H1 (cell line): Measurements from ENCODE around the gene TEX30. TPM values are rescaled to one million over a fixed set of nuclear protein-coding genes. Genes with fewer than 3 reads are reported as not detected.

Source experiments
- CBX8 ChIP-seq: fragments of 300-800, 300-1000 bp; sonication (generic); IDR thresholded peaks from 2 replicates; pipeline ENCODE4 v1.7.1; 2016; ENCODE audit warnings: low read depth, low read length, borderline replicate concordance
- E2F6 ChIP-seq: IDR thresholded peaks from 2 replicates; pipeline ENCODE4 v1.6.1; 2012; ENCODE audit warnings: inconsistent platforms
- HDAC2 ChIP-seq, 2 experiments: fragments of 300-600 bp in 1 of 2; sonication (generic) in 1 of 2; IDR thresholded peaks; 2 replicates each; pipeline ENCODE4 v1.6.1; 2011 to 2012; ENCODE audit warnings: low read depth in 2 of 2, low read length in 2 of 2, mild to moderate bottlenecking in 2 of 2, moderate library complexity in 2 of 2, borderline replicate concordance in 1 of 2, inconsistent platforms in 1 of 2
- TAF1 ChIP-seq: IDR thresholded peaks from 2 replicates; pipeline ENCODE4 v1.6.1; 2011; ENCODE audit warnings: mild to moderate bottlenecking, low read depth, low read length
- polyA plus RNA-seq, 7 experiments: library from polyadenylated mRNA; depleted of rRNA in 3 of 7; stranded (reverse) in 5 of 7; unstranded in 2 of 7; fragments of >200 nt in 5 of 7; fragments of 200-250 nt in 2 of 7; gene quantifications; 1 replicate in 5 of 7; 2 replicates in 1 of 7; 4 replicates in 1 of 7; pipeline versions ENCODE4 v1.2.1 to v1.2.3, GENCODE V29; 2011 to 2013; ENCODE audit warnings: missing spikeins in 2 of 7, mixed read lengths in 2 of 7
- total RNA-seq: library from RNA; stranded (reverse); fragmentation: NEBNext Ultra II Directional; extraction: Animal tissue kit (Norgen Biotek cat#: 25700); gene quantifications from 2 replicates; pipeline ENCODE4 v1.2.1, GENCODE V29; 2021

Gene TEX30
- total and polyA plus RNA-seq, 2 of the 8 experiments (the other 6 are each of a cell fraction or from before 2014, with no cell fraction given): 6.5 to 10.3 TPM

- TF ChIP-seq TAF1 (peak; percentile 90), CBX8 (no peak), HDAC2 (IDR thresholded peaks at IDR 0.05; ENCODE audit: borderline replicate concordance in 1 of 2, low read depth in 2 of 2, low read length in 2 of 2) (0 out of 4 replicates have a peak, but pooled peaks of 1 of the 2 experiments have one; percentile 21), E2F6 (peak; percentile 60; the same call in 1 of the 2 replicates)
Measured at GRCh38 chr13:102798581-102799425, 25.2 kb upstream of the TEX30 start, which contains the start of the genes BIVM and POGLUT2 (continued).
